Activated T-cell treated with anti-CD3 and anti-CD28 coated beads, Interleukin-2, amount 50 U/mL, for 4 hours (primary cell): ENCODE results near the gene TMEM132C. TPM values are rescaled to one million over a fixed set of nuclear protein-coding genes. Genes with fewer than 3 reads are reported as not detected.
"Not testable (repeated sequence)": the region's sequence is repeated elsewhere in the genome, so short reads cannot be mapped to it uniquely, and the experiment has no call there.

ENCODE experiments used
- ATAC-seq, 2 donors: fragments of 200-7000 bp; cut with Tn5 transposase; one replicate each; pipeline ENCODE4 v1.10.0; 2021
- DNase-seq: peaks from one replicate; pipeline ENCODE4 v3.0.0-alpha.2; 2020
- H3K27me3 Mint-ChIP-seq: one replicate; pipeline ENCODE4 v1.8.0; 2021; ENCODE audit warnings: low read depth, mixed read lengths
- H3K36me3 Mint-ChIP-seq: one replicate; pipeline ENCODE4 v1.8.0; 2022; ENCODE audit warnings: mixed read lengths; ENCODE audit not compliant: insufficient read depth
- H3K4me1 Mint-ChIP-seq: one replicate; pipeline ENCODE4 v1.8.0; 2021; ENCODE audit warnings: low read depth, mixed read lengths
- H3K4me3 Mint-ChIP-seq: one replicate; pipeline ENCODE4 v1.8.0; 2021; ENCODE audit warnings: mild to moderate bottlenecking, moderate library complexity, mixed read lengths
- H3K9me3 Mint-ChIP-seq: one replicate; pipeline ENCODE4 v1.8.0; 2021; ENCODE audit warnings: mixed read lengths
- total RNA-seq, 3 donors: library from RNA; stranded (reverse); gene quantifications; one replicate each; pipeline ENCODE4 v1.2.1, GENCODE V29; 2021

The TMEM132C gene
- total RNA-seq: not detected

GRCh38 chr12:128267131-128267622 is at the start of gene TMEM132C:
Gene TMEM132C, plus strand, starts transcription at chr12:128267170. Its CDS starts 233 bp downstream, at chr12:128267403.
- DNase-seq (no peak), ATAC-seq (no peak)
- peaks cover 45% of the 10 kb centered on the region for H3K27me3 Mint-ChIP-seq
- peaks cover 12% of the 10 kb centered on the region for H3K9me3 Mint-ChIP-seq
- H3K4me1 Mint-ChIP-seq: no peaks in the 10 kb centered on the region
- H3K4me3 Mint-ChIP-seq: no peak within 1 kb of the TSS
- no peaks in the 10 kb centered on the region for H3K36me3 Mint-ChIP-seq

- Mint-ChIP-seq H3K9me3 (peaks cover 3% of the 10 kb centered on the region), H3K27me3 (no peaks in the 10 kb centered on the region), H3K4me3 (no peak overlapping the region), H3K36me3 (no peaks in the 10 kb centered on the region), H3K4me1 (no peaks in the 10 kb centered on the region)
- ATAC-seq (no peak), DNase-seq (no peak)
Measured at GRCh38 chr12:128224226-128224625, 42.7 kb upstream of the TMEM132C start.

DNA sequence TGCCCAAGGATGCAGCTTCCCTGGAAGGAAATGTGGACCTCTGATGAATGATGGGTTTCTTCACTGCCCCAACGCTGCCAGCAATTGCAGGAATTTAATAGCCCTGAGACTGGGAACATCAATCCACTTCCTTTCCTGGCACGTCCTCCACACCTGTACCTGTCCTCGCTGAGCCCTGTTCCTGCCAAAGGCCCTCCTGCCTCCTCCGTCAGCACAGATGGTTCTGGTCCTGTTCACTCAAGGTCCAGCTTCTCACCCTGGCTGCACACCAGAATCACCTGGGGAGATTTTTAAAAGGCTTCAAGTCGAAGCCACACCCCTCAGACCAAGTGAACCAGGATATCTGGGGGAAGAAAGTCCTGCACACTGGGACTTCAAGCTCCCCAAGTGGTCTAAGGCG is 38.4 kb upstream of the TMEM132C start:
- Mint-ChIP-seq H3K4me1 (no peaks in the 10 kb centered on the region), H3K9me3 (peaks cover 6% of the 10 kb centered on the region), H3K4me3 (no peak overlapping the region), H3K27me3 (no peaks in the 10 kb centered on the region), H3K36me3 (no peaks in the 10 kb centered on the region)
- no peak for ATAC-seq
- no peak for DNase-seq

- Mint-ChIP-seq H3K4me1 (no peaks in the 10 kb centered on the region), H3K27me3 (no peaks in the 10 kb centered on the region), H3K4me3 (no peak overlapping the region), H3K9me3 (peaks cover 3% of the 10 kb centered on the region), H3K36me3 (no peaks in the 10 kb centered on the region)
- no peak for DNase-seq
- ATAC-seq: no peak
Measured at GRCh38 chr12:128235635-128236417, 31.1 kb upstream of the TMEM132C start.

DNA sequence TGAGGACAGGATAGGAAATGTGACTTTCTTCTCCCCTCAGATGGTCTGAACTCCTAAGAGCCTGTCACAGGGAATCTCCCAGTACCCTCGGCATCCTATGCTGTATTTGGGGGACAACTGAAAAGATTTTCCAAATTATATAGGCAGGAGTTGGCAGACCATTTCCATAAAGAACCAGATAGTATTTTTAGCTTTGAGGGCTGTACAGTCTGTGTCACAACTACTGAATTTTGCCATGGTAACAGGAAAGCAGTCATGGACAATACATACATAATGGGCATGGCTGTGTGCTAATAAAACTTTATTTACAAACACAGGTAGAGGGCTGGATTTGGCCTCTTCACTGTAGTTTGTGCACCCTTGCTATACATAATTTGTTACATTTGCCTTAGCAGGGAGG is 30.4 kb upstream of the TMEM132C start:
- Mint-ChIP-seq H3K36me3 (no peaks in the 10 kb centered on the region), H3K9me3 (no peaks in the 10 kb centered on the region), H3K4me1 (no peaks in the 10 kb centered on the region), H3K27me3 (no peaks in the 10 kb centered on the region), H3K4me3 (no peak overlapping the region)
- DNase-seq: no peak
- no peak for ATAC-seq

DNA sequence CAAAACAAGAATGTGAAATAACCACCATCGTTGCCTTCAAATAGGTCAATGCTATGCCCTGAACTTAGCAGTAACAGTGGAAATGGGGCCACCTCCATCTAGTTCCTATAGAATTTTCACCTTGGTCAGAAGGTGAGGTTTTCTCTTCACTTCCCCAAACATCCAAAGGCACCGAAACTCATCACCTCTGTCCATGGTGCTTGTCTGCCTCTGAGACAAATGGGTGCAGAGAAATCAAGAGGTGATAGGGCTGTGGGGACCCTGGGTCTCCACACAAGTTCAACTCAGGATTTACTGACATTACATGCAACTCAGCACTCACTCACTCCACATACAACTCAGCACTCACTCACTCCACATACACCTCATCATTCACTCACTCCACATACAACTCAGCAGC is 26.2 kb upstream of the TMEM132C start:
- DNase-seq: no peak
- no peaks in the 10 kb centered on the region for H3K4me1 Mint-ChIP-seq

DNA sequence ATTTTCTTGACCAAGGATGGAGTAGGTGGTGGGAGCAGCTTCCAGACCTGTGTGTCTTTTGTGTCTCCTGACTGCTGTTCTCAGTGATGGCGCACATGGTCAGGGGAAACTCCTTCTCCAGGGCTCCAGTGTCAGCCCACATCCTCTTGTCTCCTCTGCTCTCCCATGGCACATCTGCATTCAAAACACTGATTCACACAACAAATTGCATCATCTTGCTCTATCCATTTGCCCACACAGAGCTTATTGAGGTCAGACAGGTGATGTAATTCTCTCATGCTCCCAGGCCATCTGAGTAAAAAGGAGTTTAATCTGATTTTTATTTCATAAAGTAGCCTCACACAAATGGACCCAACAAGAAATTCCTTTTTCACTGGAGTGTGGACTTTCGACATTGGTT is 21.8 kb upstream of the TMEM132C start:
- H3K4me1 Mint-ChIP-seq: no peaks in the 10 kb centered on the region
- DNase-seq (no peak), ATAC-seq (no peak)
- H3K9me3 Mint-ChIP-seq: no peaks in the 10 kb centered on the region
- no peaks in the 10 kb centered on the region for H3K27me3 Mint-ChIP-seq
- H3K36me3 Mint-ChIP-seq: no peaks in the 10 kb centered on the region
- no peak overlapping the region for H3K4me3 Mint-ChIP-seq

More for the DNA sequence above, 26.2 kb upstream of the TMEM132C start:
- H3K4me3 Mint-ChIP-seq: no peak overlapping the region
- H3K27me3 Mint-ChIP-seq: no peaks in the 10 kb centered on the region
- ATAC-seq: no peak
- no peaks in the 10 kb centered on the region for H3K36me3 Mint-ChIP-seq
- H3K9me3 Mint-ChIP-seq: no peaks in the 10 kb centered on the region

DNA sequence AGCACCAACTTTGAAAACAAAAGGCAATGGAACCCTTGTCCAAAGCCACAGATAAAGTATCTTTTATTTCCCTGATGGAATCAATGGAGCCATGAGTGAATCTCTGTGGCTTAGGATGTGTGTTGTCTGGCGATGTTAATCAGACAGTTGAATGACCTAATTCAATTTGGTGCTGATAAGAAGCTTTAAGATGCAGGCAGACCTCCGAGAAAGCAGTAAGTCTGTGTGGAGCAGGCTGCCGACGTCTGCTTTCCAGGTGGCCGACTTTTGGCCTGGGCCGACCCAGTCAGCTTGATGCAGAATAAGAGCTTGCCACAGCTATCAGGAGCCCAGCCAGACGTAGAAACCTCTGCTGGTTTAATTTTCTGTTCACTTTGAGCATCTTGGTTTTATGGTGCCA is 21.1 kb upstream of the TMEM132C start:
- Mint-ChIP-seq H3K4me1 (no peaks in the 10 kb centered on the region), H3K4me3 (no peak overlapping the region)
- no peak for ATAC-seq

GRCh38 chr12:128250096-128250495 is 16.9 kb upstream of the TMEM132C start:
- Mint-ChIP-seq H3K4me1 (no peaks in the 10 kb centered on the region), H3K27me3 (no peaks in the 10 kb centered on the region), H3K4me3 (no peak overlapping the region), H3K9me3 (peaks cover 9% of the 10 kb centered on the region), H3K36me3 (no peaks in the 10 kb centered on the region)
- no peak for DNase-seq
- no peak for ATAC-seq

More for the DNA sequence above, 21.1 kb upstream of the TMEM132C start:
- Mint-ChIP-seq H3K9me3 (no peaks in the 10 kb centered on the region), H3K27me3 (no peaks in the 10 kb centered on the region), H3K36me3 (no peaks in the 10 kb centered on the region)
- DNase-seq: no peak

DNA sequence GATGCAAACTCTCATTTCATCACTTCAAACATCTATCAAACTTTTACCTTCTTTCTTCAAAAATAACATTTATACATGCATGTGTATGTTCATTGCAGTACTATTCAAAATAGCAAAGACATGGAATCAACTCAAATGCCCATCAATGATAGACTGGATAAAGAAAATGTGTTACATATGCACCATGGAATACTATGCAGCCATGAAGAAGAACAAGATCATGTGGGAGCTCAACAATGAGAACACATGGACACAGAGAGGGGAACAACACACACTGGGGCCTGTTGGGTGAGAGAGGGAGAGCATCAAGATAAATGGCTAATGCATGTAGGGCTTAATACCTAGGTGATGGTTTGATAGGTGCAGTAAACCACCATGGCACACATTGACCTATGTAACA is 13.1 kb upstream of the TMEM132C start:
- not testable (repeated sequence) for H3K27me3 Mint-ChIP-seq, H3K36me3 Mint-ChIP-seq, ATAC-seq, DNase-seq, H3K4me3 Mint-ChIP-seq, H3K4me1 Mint-ChIP-seq, H3K9me3 Mint-ChIP-seq

- Mint-ChIP-seq H3K27me3 (peaks cover 6% of the 10 kb centered on the region), H3K4me3 (no peak overlapping the region), H3K36me3 (no peaks in the 10 kb centered on the region)
Measured at GRCh38 chr12:128258866-128259555, 8.0 kb upstream of the TMEM132C start.

DNA sequence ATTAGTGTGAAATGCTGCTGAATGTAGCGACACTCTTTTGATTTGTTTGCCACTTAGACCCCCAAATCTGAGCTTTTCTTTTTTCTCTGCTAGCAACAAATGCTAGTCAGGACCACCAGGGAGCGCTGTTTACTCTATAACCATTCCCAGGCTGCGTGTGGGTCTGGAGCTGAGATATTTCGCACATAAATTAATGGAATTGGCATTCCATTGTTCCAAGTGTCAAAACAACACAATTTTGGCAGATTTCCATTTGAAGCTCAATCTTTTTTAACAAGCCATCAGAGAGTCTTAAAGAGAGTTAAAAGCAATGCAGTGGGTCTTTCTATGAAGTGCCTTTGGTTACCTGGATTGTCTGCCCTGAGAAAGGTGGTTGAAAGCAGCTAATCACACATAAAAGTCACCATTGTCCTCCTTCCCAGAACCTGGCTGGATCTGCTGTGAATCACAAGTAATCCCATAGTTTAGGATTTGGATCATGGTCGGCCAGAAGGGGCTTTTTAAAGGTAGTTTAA is 7.4 kb upstream of the TMEM132C start:
- Mint-ChIP-seq H3K27me3 (peaks cover 6% of the 10 kb centered on the region), H3K4me1 (no peaks in the 10 kb centered on the region), H3K36me3 (no peaks in the 10 kb centered on the region), H3K4me3 (no peak overlapping the region), H3K9me3 (peaks cover 9% of the 10 kb centered on the region)
- ATAC-seq (no peak), DNase-seq (no peak)

More at GRCh38 chr12:128258866-128259555, 8.0 kb upstream of the TMEM132C start:
- Mint-ChIP-seq H3K4me1 (no peaks in the 10 kb centered on the region), H3K9me3 (peaks cover 9% of the 10 kb centered on the region)
- DNase-seq: no peak
- ATAC-seq: no peak

- ATAC-seq (no peak), DNase-seq (no peak)
- Mint-ChIP-seq H3K36me3 (no peaks in the 10 kb centered on the region), H3K27me3 (peaks cover 26% of the 10 kb centered on the region), H3K4me3 (no peak overlapping the region), H3K9me3 (peaks cover 9% of the 10 kb centered on the region), H3K4me1 (no peaks in the 10 kb centered on the region)
Measured at GRCh38 chr12:128261757-128262156, 5.2 kb upstream of the TMEM132C start.

DNA sequence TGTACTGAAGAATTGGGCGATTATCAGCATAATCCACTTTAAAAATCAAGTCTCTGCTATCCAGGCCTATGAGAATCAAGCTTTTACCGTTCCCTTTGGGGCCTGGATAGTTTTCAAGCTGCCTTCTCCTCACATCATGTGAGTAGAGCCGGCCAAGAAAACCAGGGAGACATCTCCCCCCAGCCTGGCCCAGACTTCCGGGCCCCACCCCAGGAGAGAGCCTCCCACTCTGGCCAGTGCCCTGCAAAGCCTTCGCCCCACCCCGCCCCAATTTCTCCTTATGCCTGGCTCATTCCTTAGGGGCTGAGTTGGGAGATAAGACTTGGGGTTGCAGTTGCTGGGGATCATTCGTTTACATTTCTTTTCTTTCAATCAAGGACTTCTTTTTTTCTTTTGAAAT is 1.4 kb upstream of the TMEM132C start:
- ATAC-seq: no peak
- peaks cover 43% of the 10 kb centered on the region for H3K27me3 Mint-ChIP-seq
- H3K4me1 Mint-ChIP-seq: no peaks in the 10 kb centered on the region

DNA sequence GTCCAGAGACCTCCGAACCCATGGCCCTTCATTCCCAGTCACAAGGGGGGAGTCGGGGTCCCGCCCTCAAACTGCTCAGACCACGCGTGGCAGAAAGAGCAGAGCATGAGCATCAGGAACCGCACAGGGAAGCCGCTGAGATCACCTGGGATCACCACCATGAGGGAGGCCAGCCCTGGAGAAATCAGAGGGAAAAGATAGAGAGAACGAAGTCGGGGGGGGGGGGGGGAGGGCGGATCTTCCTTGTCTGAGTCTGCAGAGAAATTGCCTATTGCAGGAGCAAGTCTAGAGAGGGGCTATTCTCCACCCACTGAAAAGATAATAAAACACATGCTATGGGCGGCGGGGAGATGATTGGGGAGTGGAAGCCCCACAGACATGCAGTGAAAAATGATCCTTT is 884 bp upstream of the TMEM132C start:
- Mint-ChIP-seq H3K4me3 (no peak overlapping the region), H3K4me1 (no peaks in the 10 kb centered on the region), H3K27me3 (peaks cover 43% of the 10 kb centered on the region)

More for the DNA sequence above, 1.4 kb upstream of the TMEM132C start:
- peaks cover 9% of the 10 kb centered on the region for H3K9me3 Mint-ChIP-seq
- no peak overlapping the region for H3K4me3 Mint-ChIP-seq
- H3K36me3 Mint-ChIP-seq: no peaks in the 10 kb centered on the region
- no peak for DNase-seq

More for the DNA sequence above, 884 bp upstream of the TMEM132C start:
- ATAC-seq (no peak), DNase-seq (no peak)
- H3K9me3 Mint-ChIP-seq: peaks cover 9% of the 10 kb centered on the region
- H3K36me3 Mint-ChIP-seq: no peaks in the 10 kb centered on the region
